ENCODE data around the gene SNX8. TPM values are rescaled to one million over a fixed set of nuclear protein-coding genes. Genes with fewer than 3 reads are reported as not detected.
"Not testable (repeated sequence)": the region's sequence is repeated elsewhere in the genome, so short reads cannot be mapped to it uniquely, and the experiment has no call there.

Gene SNX8
- total RNA-seq, 4 donors from 2014 or later, result 13.3 to 35.7 (median 22.1) TPM

DNA sequence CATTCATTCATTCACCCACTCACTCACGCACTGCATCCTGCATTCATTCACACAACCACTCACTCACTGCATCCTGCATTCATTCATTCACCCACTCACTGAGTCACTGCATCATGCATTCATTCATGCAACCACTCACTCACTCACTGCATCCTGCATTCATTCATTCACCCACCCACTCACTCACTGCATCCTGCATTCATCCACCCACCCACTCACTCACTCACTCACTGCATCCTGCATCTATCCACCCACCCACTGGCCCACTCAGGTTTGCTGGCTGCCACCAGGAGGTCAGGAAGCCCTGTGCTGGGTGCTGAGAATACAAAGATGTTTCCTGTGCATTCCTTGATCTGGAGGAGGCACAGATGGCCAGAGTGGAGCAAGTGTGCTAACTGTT lies 2.3 kb upstream of the SNX8 start:
- no peak overlapping the region for H3K4me3 ChIP-seq (ENCODE audit: low read depth, poor library complexity, severe bottlenecking)
- intact Hi-C loops (cut with DNase I; ENCODE audit: low total_unique reads), result no loop called here
- no peak for DNase-seq (ENCODE audit: low spot score in 2 of 2)
- 87 to 100% methylated on average over 1 of the region's 1 CpG for WGBS, 2 donors
- no peak for TF ChIP-seq POLR2A (IDR thresholded peaks at IDR 0.05)
- TF ChIP-seq, protein P1, sequence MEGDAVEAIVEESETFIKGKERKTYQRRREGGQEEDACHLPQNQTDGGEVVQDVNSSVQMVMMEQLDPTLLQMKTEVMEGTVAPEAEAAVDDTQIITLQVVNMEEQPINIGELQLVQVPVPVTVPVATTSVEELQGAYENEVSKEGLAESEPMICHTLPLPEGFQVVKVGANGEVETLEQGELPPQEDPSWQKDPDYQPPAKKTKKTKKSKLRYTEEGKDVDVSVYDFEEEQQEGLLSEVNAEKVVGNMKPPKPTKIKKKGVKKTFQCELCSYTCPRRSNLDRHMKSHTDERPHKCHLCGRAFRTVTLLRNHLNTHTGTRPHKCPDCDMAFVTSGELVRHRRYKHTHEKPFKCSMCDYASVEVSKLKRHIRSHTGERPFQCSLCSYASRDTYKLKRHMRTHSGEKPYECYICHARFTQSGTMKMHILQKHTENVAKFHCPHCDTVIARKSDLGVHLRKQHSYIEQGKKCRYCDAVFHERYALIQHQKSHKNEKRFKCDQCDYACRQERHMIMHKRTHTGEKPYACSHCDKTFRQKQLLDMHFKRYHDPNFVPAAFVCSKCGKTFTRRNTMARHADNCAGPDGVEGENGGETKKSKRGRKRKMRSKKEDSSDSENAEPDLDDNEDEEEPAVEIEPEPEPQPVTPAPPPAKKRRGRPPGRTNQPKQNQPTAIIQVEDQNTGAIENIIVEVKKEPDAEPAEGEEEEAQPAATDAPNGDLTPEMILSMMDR (IDR thresholded peaks at IDR 0.05), result no peak

DNA sequence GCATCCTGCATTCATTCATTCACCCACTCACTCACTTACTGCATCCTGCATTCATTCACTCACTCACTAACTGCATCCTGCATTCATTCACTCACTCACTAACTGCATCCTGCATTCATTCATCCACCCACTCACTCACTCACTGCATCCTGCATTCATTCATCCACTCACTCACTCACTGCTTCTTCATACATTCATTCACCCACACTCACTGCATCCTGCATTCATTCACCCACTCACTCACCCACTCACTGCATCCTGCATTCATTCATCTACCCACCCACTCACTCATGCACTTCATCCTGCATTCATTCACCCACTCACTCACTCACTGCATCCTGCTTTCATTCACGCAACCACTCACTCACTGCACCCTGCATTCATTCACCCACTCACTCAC lies 1.5 kb upstream of the SNX8 start:
- DNase-seq (ENCODE audit: low spot score in 2 of 2), result no peak
- TF ChIP-seq, protein P1 (IDR thresholded peaks at IDR 0.05), result no peak
- TF ChIP-seq POLR2A (IDR thresholded peaks at IDR 0.05), result no peak
- intact Hi-C loops (cut with DNase I; ENCODE audit: low total_unique reads), result no loop called here
- no peak overlapping the region for H3K4me3 ChIP-seq (ENCODE audit: low read depth, poor library complexity, severe bottlenecking)
- 94 to 100% methylated on average over 1 of the region's 1 CpG for WGBS, 2 donors

DNA sequence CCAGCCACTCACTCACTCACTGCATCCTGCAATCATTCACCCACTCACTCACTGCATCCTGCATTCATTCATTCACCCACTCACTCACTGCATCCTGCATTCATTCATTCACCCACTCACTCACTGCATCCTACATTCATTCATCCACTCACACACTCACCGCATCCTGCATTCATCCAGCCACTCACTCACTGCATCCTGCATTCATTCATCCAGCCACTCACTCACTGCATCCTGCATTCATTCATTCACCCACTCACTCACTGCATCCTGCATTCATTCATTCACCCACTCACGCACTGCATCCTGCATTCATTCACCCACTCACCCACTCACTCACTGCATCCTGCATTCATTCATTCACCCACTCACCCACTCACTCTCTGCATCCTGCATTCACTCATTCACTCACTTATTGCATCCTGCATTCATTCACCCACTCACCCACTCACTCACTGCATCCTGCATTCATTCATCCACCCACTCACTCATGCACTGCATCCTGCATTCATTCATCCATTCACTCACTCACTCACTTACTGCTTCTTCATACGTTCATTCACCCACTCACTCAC lies 802 bp upstream of the SNX8 start:
- intact Hi-C loops (cut with DNase I; ENCODE audit: low total_unique reads); DNase-seq (ENCODE audit: low spot score in 2 of 2); H3K4me3 ChIP-seq (ENCODE audit: low read depth, poor library complexity, severe bottlenecking): not testable (repeated sequence)
- 75 to 90% methylated on average over 3 of the region's 3 CpGs for WGBS, 2 donors

DNA sequence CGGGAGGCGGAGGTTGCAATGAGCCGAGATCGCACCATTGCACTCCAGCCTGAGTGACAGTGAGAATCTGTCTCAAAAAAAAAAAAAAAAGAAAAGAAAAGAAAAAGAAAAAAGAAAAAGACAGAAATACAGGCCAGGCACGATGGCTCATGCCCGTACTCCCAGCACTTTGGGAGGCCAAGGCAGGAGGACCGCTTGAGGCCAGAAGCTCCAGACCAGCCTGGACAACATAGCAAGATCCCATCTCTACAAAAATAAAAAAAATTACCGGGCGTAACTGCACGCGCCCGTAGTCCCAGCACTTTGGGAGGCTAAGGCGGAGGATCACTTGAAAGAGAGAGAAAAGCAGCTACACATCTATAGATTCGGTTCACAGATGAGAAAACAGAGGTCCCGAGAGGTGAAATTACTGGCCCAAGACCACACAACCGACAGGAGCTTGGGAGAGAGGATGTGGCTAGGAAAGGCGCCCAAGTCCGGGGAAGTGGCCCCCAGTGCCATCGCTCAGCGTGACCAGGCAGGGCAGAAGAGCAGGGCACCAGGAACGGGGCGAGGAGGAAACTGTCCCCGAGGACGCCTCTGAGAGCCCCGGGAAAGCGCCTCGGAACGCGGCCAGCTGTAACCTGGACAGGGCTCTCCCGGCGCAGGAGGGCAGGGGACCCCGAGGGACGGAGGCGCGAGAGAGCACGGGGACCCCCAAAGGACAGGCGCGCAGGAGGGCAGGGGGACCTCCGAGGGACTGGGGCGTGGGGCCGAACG lies 612 bp downstream of the SNX8 start:
- 19 to 20% methylated on average over 36 to 39 of the region's 42 CpGs for WGBS, 2 donors
- intact Hi-C loops (cut with DNase I; ENCODE audit: low total_unique reads), result no loop called here
- TF ChIP-seq, protein P1 (IDR thresholded peaks at IDR 0.05), result no peak
- TF ChIP-seq POLR2A (IDR thresholded peaks at IDR 0.05), result no peak
- peak overlapping the region; percentile 66 for H3K4me3 ChIP-seq (ENCODE audit: low read depth, poor library complexity, severe bottlenecking)
- DNase-seq (ENCODE audit: low spot score in 2 of 2), result peak in 1 of 2 donors; percentile 90

DNA sequence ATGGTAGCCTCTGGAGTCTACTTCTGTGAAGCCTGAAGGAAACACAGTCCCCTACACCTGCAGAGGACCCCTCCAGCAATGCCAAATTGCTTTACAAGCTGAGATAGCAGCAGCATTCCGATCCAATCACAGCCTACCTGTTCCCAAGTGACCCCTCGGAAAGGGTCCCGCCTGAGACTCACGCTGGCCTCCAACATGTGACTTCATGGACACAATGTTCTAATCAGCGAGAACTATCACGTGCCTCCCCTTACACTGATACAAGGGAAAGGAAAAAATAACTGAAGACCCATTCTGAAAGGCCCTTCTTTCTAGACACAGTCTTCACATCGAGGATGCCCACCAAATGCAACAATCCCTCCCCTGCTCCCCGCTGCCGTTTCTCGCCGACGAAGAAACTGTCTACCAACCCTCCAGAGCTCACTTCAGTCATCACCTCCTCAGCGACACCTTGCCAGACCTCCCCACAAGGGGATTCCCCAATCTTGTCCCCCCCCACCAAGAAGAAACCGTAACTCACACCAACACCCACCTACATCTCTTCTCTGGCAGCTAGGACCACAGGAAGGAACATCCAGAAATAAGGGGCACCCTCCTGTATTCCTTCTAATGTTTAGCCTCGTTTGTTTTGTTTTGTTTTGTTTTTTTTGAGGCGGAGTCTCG lies 1.8 kb downstream of the SNX8 start:
- no peak overlapping the region for H3K4me3 ChIP-seq (ENCODE audit: low read depth, poor library complexity, severe bottlenecking)
- TF ChIP-seq, protein P1 (IDR thresholded peaks at IDR 0.05), result no peak
- no peak for TF ChIP-seq POLR2A (IDR thresholded peaks at IDR 0.05)
- DNase-seq (ENCODE audit: low spot score in 2 of 2), result no peak
- WGBS, 2 donors, result 79 to 82% methylated on average over 17 of the region's 17 CpGs
- intact Hi-C loops (cut with DNase I; ENCODE audit: low total_unique reads), result no loop called here

DNA sequence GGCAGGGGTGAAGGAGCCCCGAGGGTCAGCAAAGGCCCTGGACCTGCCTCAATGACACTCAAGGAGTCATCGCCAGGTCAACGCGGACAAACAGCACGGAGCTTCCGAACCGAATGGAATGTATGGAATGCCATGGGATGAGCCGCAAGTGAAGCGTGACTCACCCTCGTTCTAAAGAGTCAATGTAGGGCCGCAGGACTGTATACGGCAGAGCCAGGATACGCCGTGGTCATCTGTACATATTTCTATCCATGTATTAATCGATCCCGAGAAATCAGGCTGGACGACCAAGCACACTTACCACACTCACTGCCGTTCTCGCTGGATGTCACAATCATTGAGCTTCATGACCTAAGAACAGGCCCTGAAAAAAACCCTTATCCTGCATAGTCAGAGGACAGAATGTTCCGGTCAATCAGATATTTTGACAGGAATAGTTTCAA lies 4.3 kb downstream of the SNX8 start:
- no peak overlapping the region for H3K4me3 ChIP-seq (ENCODE audit: low read depth, poor library complexity, severe bottlenecking)
- TF ChIP-seq, protein P1 (IDR thresholded peaks at IDR 0.05), result no peak
- TF ChIP-seq POLR2A (IDR thresholded peaks at IDR 0.05), result no peak
- DNase-seq (ENCODE audit: low spot score in 2 of 2), result peak in 1 of 2 donors; percentile 26
- intact Hi-C loops (cut with DNase I; ENCODE audit: low total_unique reads), result no loop called here
- WGBS, 2 donors, result 79 to 83% methylated on average over 20 of the region's 20 CpGs

Data from lower leg skin (tissue), 4 donors.